Heart right ventricle (tissue), 16 donors: ENCODE measurements around the gene RAD54L. TPM values are rescaled to one million over a fixed set of nuclear protein-coding genes. Genes with fewer than 3 reads are reported as not detected.
A peak's percentile ranks its signal among the peaks of the same experiment; 100 is the strongest.

Source experiments
- ATAC-seq, 8 donors: fragments of 200-7000 bp; cut with Tn5 transposase; one replicate each; pipeline ENCODE4 v1.9.1; 2020; ENCODE audit warnings: mild to moderate bottlenecking in 8 of 8, moderate library complexity in 8 of 8, moderate number of reproducible peaks in 1 of 8
- DNase-seq, 2 donors: peaks; one replicate each; pipeline ENCODE4 v3.0.0-alpha.2; 2020
- H3K27ac ChIP-seq, 10 donors: fragments of 200-600 bp; sonication (generic) in 2 of 10; one replicate each; pipeline versions ENCODE4 v1.5.0 to v1.8.0; 2020 to 2022; ENCODE audit warnings: mild to moderate bottlenecking in 3 of 10
- H3K27me3 ChIP-seq, 7 donors: fragments of 200-600 bp; one replicate each; pipeline ENCODE4 v1.8.0; 2021 to 2022; ENCODE audit warnings: mild to moderate bottlenecking in 2 of 7
- H3K36me3 ChIP-seq, 9 donors: fragments of 200-600 bp; sonication (generic) in 1 of 9; one replicate each; pipeline versions ENCODE4 v1.5.0 to v1.8.0; 2020 to 2022; ENCODE audit warnings: mild to moderate bottlenecking in 2 of 9
- H3K4me1 ChIP-seq, 9 donors: fragments of 200-600 bp; sonication (generic) in 1 of 9; one replicate each; pipeline versions ENCODE4 v1.5.0 to v1.8.0; 2020 to 2022; ENCODE audit warnings: mild to moderate bottlenecking in 4 of 9
- H3K4me3 ChIP-seq, 10 donors: fragments of 200-600 bp; sonication (generic) in 2 of 10; one replicate each; pipeline versions ENCODE4 v1.5.0 to v1.8.0; 2020 to 2022; ENCODE audit warnings: mild to moderate bottlenecking in 7 of 10, moderate library complexity in 2 of 10
- H3K9me3 ChIP-seq, 11 donors: fragments of 200-600 bp in 10 of 11; sonication (generic) in 2 of 11; one replicate each; pipeline versions ENCODE4 v1.5.0 to v1.8.0; 2013 to 2022; ENCODE audit warnings: mild to moderate bottlenecking in 2 of 11, control low read depth in 1 of 11, moderate library complexity in 1 of 11
- CTCF ChIP-seq, 9 donors: fragments of 200-600 bp; sonication (generic) in 2 of 9; IDR thresholded peaks; one replicate each; pipeline versions ENCODE4 v1.5.0 to v1.8.0; 2021 to 2022; ENCODE audit warnings: antibody characterized with exemption in 9 of 9, mild to moderate bottlenecking in 5 of 9, moderate library complexity in 1 of 9
- WGBS, 2 donors: extraction: QIAGEN DNeasy Blood & Tissue Kit; methylation state at CpG; one replicate each; pipeline ENCODE4 v1.1.7; 2013; ENCODE audit warnings: inconsistent platforms in 1 of 2; 5-methylcytosine and 5-hydroxymethylcytosine counted together
- intact Hi-C, 10 donors: fragments of 100-400 bp; cut with DNase I; formaldehyde crosslinking; loops; one replicate each; pipeline versions ENCODE4 v1.11.1 to v1.14.2; 2022
- polyA plus RNA-seq, 2 donors: library from polyadenylated mRNA; stranded (reverse); fragments of 200-250 nt; gene quantifications; one replicate each; pipeline ENCODE4 v1.2.3, GENCODE V29; 2013
- total RNA-seq, 10 donors: library from RNA; stranded (reverse); fragmentation: NEBNext Ultra II Directional in 3 of 10; extraction: Animal tissue kit (Norgen Biotek cat#: 25700) in 3 of 10; gene quantifications; one replicate each; pipeline versions ENCODE4 v1.2.1 to v1.2.4, GENCODE V29; 2021 to 2023
- donor health status: Arrhythmogenic right ventricular cardiomyopathy.
- donor health status: ischemic (EF 13 %, LVEDD 7.1; RV severe dilation, severe dysfunction).
- donor health status: healthy with polysubstance abuse.
- donor health status: DM: no; HTN: yes; CAD: no.
- donor health status: DM: no; HTN: no; CAD: no.
- donor health status: ischemic (EF 25% LVEDD 6.9; RV normal size, moderate dysfunction).
- donor health status: ischemic (EF 25% LVEDD 5.7; RV mildly dilated, moderate dysfunction).
- donor health status: healthy.
- donor health status: DM: yes; HTN: yes; CAD: no.
- donor health status: Ischemic cardiomyopathy.
- donor health status: ischemic (EF 35%, LVEDD 5.7; RV mildly dilated, moderate dysfunction).
- donor health status: nonischemic (EF 11% LVEDD 7.7; RV severe dilation, severe dysfunction).
- donor health status: DM: yes; HTN: yes; CAD: no.
- donor health status: PGD.
- donor health status: ischemic (EF 29% LVEDD 5.4; RV normal size, mild dysfunction).
- donor health status: nonischemic (EF 23%, LVEDD 6.1; RV moderate dilation, normal function).

RAD54L gene
- total and polyA plus RNA-seq, 12 donors = 0.35 to 2.8 (median 0.68) TPM; not detected in 1

DNA sequence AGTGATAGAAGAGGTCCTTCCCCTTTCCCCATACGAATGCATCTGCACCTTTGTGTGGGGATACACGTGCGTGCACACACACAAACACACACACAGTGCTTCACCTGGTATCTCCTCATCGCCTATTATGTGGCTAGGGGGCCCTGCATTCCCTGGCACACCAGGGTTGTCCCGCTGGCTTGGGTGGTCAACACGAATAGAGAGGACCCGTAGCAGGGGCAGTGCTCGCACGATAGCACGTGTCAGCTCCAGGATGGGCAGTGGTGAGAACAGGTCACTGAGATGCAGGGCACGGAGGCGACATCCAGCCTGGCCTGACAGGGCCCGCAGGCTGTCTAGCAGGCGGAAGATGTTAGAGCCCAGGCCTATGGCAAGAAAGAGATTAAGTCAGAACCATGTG lies 33.5 kb downstream of the RAD54L start:
- intact Hi-C loops = no loop called here

GRCh38 chr1:46284058-46284457 lies 36.5 kb downstream of the RAD54L start:
- Histone ChIP-seq H3K9me3 (no peaks in the 10 kb centered on the region), H3K36me3 (peaks cover 0 to 100% (median 54%) of the 10 kb centered on the region in 9 donors), H3K4me3 (no peak overlapping the region), H3K27me3 (no peaks in the 10 kb centered on the region), H3K4me1 (peaks cover 0 to 15% (median 0%) of the 10 kb centered on the region in 9 donors), H3K27ac (no peak overlapping the region)
- ATAC-seq = no peak
- intact Hi-C loops = no loop called here
- TF ChIP-seq CTCF (IDR thresholded peaks at IDR 0.05) = no peak
- no peak for DNase-seq
- 50 to 58% methylated on average over 1 of the region's 1 CpG for WGBS, 2 donors

More for the DNA sequence above, 33.5 kb downstream of the RAD54L start:
- DNase-seq (no peak), ATAC-seq (no peak)
- no peaks in the 10 kb centered on the region for H3K9me3 ChIP-seq
- no peak for TF ChIP-seq CTCF (IDR thresholded peaks at IDR 0.05)
- peaks cover 0 to 15% (median 0%) of the 10 kb centered on the region in 9 donors for H3K4me1 ChIP-seq
- no peak overlapping the region for H3K4me3 ChIP-seq
- WGBS, 2 donors = 92 to 95% methylated on average over 14 of the region's 14 CpGs
- peaks cover 0 to 96% (median 45%) of the 10 kb centered on the region in 9 donors for H3K36me3 ChIP-seq
- no peak overlapping the region for H3K27ac ChIP-seq
- H3K27me3 ChIP-seq = no peaks in the 10 kb centered on the region

GRCh38 chr1:46284597-46285564 lies 37.3 kb downstream of the RAD54L start:
- ATAC-seq = no peak
- Histone ChIP-seq H3K27ac (no peak overlapping the region), H3K9me3 (no peaks in the 10 kb centered on the region), H3K36me3 (peaks cover 0 to 100% (median 53%) of the 10 kb centered on the region in 9 donors), H3K27me3 (no peaks in the 10 kb centered on the region), H3K4me1 (peaks cover 0 to 18% (median 2%) of the 10 kb centered on the region in 9 donors), H3K4me3 (no peak overlapping the region)
- no peak for TF ChIP-seq CTCF (IDR thresholded peaks at IDR 0.05)
- WGBS, 2 donors = 74 to 86% methylated on average over 3 of the region's 3 CpGs
- intact Hi-C loops = no loop called here
- DNase-seq = no peak

- no peak for DNase-seq
- 78 to 89% methylated on average over 27 of the region's 27 CpGs for WGBS, 2 donors
- Histone ChIP-seq H3K36me3 (peaks cover 0 to 100% (median 43%) of the 10 kb centered on the region in 9 donors), H3K27me3 (no peaks in the 10 kb centered on the region), H3K4me3 (no peak overlapping the region), H3K4me1 (peaks cover 0 to 19% (median 3%) of the 10 kb centered on the region in 9 donors), H3K27ac (no peak overlapping the region), H3K9me3 (no peaks in the 10 kb centered on the region)
- intact Hi-C loops = no loop called here
- ATAC-seq = peak in 6 of 8 donors; percentile 12 to 46 (median 22)
- no peak for TF ChIP-seq CTCF (IDR thresholded peaks at IDR 0.05)
These were observed 38.3 kb downstream of the RAD54L start for GRCh38 chr1:46285730-46286477.
